B cell (primary cell): ENCODE data around the gene SIRPB2.

Experiments used
- CTCF ChIP-seq: fragments of 200-600 bp; IDR thresholded peaks from one replicate; pipeline ENCODE4 v1.8.0; 2022; ENCODE audit warnings: antibody characterized with exemption, mild to moderate bottlenecking
- EZH2 ChIP-seq: IDR thresholded peaks from 2 replicates; pipeline ENCODE4 v1.6.1; 2012; ENCODE audit warnings: borderline replicate concordance, low read depth, mild to moderate bottlenecking, moderate library complexity, low read length; ENCODE audit not compliant: insufficient read depth, poor library complexity, severe bottlenecking

- TF ChIP-seq CTCF (no peak), EZH2 (no peak)
Measured at GRCh38 chr20:1496930-1497329, 5.7 kb upstream of the SIRPB2 start.
